Keratinocyte (primary cell): Measurements from ENCODE around the gene CCNY.

ENCODE experiments used
- EZH2 ChIP-seq: IDR thresholded peaks from one replicate; pipeline ENCODE4 v1.6.1; 2012; ENCODE audit warnings: inconsistent platforms, mild to moderate bottlenecking, low read length, moderate library complexity
- TF ChIP-seq, protein P1 (sequence below), 3 experiments: IDR thresholded peaks in 1 of 3; conservative IDR thresholded peaks in 1 of 3; optimal IDR thresholded peaks in 1 of 3; 2 replicates in 2 of 3; 3 replicates in 1 of 3; pipeline versions ENCODE3 to v1.5.1; 2011; ENCODE audit warnings: low read length in 3 of 3, mild to moderate bottlenecking in 3 of 3, moderate library complexity in 2 of 3, control low read depth in 1 of 3, inconsistent platforms in 1 of 3; ENCODE audit not compliant: insufficient read depth in 2 of 3; ENCODE audit errors: extremely low read depth in 1 of 3

DNA sequence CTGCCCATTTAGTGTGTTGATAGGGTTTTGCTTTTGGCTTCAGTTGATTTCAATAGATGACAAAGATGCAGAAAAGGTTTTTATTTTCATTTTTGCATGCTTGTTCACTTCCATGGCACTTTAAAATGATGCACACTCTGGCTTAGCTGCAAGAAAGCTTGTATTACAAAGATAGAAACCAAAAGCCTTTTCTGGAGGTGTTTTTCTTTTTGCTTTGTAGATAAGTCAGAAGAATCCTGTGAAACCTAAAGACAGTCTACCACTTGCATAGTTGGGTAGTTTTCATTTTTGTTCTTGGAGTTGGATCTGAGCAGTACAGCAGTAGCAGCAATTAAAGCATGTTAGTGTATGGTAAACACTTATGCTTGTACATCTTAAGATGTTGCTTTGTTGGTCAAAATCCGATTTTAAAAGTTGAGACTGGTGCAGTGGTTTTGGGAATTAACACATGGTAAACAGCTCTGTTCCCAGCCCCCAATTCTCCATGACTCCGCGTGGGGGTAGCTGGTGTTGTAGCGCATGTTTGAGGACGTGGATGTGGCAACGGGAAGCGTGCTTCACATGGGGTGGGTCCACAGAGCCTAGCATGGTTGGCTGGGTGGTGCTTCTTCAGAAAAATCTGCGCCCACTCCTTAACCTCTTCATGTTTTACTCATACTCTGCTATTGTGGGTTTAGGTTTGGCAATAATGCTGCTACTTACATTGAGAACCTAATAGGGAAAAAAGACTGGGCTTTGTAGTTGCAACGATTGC is 19.8 kb downstream of the CCNY start:
- TF ChIP-seq, protein P1, sequence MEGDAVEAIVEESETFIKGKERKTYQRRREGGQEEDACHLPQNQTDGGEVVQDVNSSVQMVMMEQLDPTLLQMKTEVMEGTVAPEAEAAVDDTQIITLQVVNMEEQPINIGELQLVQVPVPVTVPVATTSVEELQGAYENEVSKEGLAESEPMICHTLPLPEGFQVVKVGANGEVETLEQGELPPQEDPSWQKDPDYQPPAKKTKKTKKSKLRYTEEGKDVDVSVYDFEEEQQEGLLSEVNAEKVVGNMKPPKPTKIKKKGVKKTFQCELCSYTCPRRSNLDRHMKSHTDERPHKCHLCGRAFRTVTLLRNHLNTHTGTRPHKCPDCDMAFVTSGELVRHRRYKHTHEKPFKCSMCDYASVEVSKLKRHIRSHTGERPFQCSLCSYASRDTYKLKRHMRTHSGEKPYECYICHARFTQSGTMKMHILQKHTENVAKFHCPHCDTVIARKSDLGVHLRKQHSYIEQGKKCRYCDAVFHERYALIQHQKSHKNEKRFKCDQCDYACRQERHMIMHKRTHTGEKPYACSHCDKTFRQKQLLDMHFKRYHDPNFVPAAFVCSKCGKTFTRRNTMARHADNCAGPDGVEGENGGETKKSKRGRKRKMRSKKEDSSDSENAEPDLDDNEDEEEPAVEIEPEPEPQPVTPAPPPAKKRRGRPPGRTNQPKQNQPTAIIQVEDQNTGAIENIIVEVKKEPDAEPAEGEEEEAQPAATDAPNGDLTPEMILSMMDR (optimal IDR thresholded peaks at IDR 0.05 in 1 of 3, IDR thresholded peaks at IDR 0.05 in 1 of 3, conservative IDR thresholded peaks at IDR 0.05 in 1 of 3; ENCODE audit: extremely low read depth in 1 of 3, insufficient read depth in 2 of 3, low read length in 3 of 3): no peak
- TF ChIP-seq EZH2: no peak
